NB4 (cell line): Measurements from ENCODE around the gene RNF112.

Experiments
- DNase-seq: peaks from one replicate; pipeline ENCODE4 v3.0.0; 2010; ENCODE audit warnings: low read depth
- H3K4me3 ChIP-seq: one replicate; pipeline ENCODE4 v1.5.1; 2011; ENCODE audit warnings: mild to moderate bottlenecking, low read depth, low read length, moderate library complexity
- CTCF ChIP-seq: IDR thresholded peaks from one replicate; pipeline ENCODE4 v1.5.1; 2012; ENCODE audit warnings: low read depth, low read length
- MAX ChIP-seq: IDR thresholded peaks from 2 replicates; pipeline ENCODE4 v1.6.1; 2011; ENCODE audit warnings: low read depth, low read length
- MYC ChIP-seq: IDR thresholded peaks from 2 replicates; pipeline ENCODE4 v1.6.1; 2011; ENCODE audit warnings: low read depth, low read length
- POLR2A ChIP-seq: IDR thresholded peaks from 2 replicates; pipeline ENCODE4 v1.6.1; 2011; ENCODE audit warnings: mild to moderate bottlenecking; ENCODE audit not compliant: insufficient read length; ENCODE audit errors: extremely low read depth

The RNF112 gene

GRCh38 chr17:19372439-19372838, 38.6 kb upstream of the RNF112 start:
- DNase-seq = no peak

GRCh38 chr17:19372866-19373504, 38.0 kb upstream of the RNF112 start:
- DNase-seq = no peak
- TF ChIP-seq POLR2A = no peak
- TF ChIP-seq MYC = no peak
- no peak for TF ChIP-seq CTCF
- TF ChIP-seq MAX = no peak
- H3K4me3 ChIP-seq = no peak overlapping the region

More at GRCh38 chr17:19372439-19372838, 38.6 kb upstream of the RNF112 start:
- no peak for TF ChIP-seq MAX
- no peak for TF ChIP-seq MYC
- no peak for TF ChIP-seq POLR2A
- TF ChIP-seq CTCF = no peak
- H3K4me3 ChIP-seq = no peak overlapping the region

- H3K4me3 ChIP-seq = no peak overlapping the region
- TF ChIP-seq MAX (no peak), POLR2A (no peak)
- no peak for DNase-seq
These were observed 36.9 kb upstream of the RNF112 start for GRCh38 chr17:19374136-19374535.

GRCh38 chr17:19375732-19376131, 35.3 kb upstream of the RNF112 start:
- no peak overlapping the region for H3K4me3 ChIP-seq
- no peak for DNase-seq
- TF ChIP-seq CTCF (no peak), MAX (no peak), POLR2A (no peak), MYC (no peak)

GRCh38 chr17:19376811-19377210, 34.2 kb upstream of the RNF112 start:
- TF ChIP-seq CTCF (no peak), POLR2A (no peak)
- peak overlapping the region; percentile 96 for H3K4me3 ChIP-seq
- no peak for DNase-seq

- H3K4me3 ChIP-seq = peak overlapping the region; percentile 96
- peak; percentile 99 for DNase-seq
- TF ChIP-seq MYC (peak; percentile 74), MAX (peak; percentile 77), CTCF (no peak), POLR2A (peak; percentile 76)
These were observed 33.2 kb upstream of the RNF112 start for GRCh38 chr17:19377602-19378415.
